Common myeloid progenitor, CD34-positive (primary cell): ENCODE data around the gene HUWE1.
A peak's percentile ranks its signal among the peaks of the same experiment; 100 is the strongest.

ENCODE experiments used
- CTCF ChIA-PET: fragments of 350-600 bp; sonication (Branson Sonifier 250); formaldehyde crosslinking; loops from one replicate; lab custom pipeline; 2021; ENCODE audit warnings: antibody characterized with exemption; lab: Charles Lee
- POLR2A ChIA-PET: fragments of 350-600 bp; sonication (Branson Sonifier 250); formaldehyde crosslinking; loops from one replicate; lab custom pipeline; 2021; ENCODE audit warnings: antibody characterized with exemption; lab: Charles Lee
- DNase-seq, 3 donors: peaks; one replicate each; pipeline versions ENCODE4 v3.0.0 to v3.0.0-alpha.2; 2013
- H3K27ac ChIP-seq, 2 experiments: 1 replicate in 1 of 2; 2 replicates in 1 of 2; pipeline ENCODE4 v1.7.0; 2013; ENCODE audit warnings: inconsistent platforms in 2 of 2, low read length in 2 of 2, mild to moderate bottlenecking in 2 of 2, low read depth in 1 of 2, moderate library complexity in 1 of 2; ENCODE audit not compliant: severe bottlenecking in 2 of 2, insufficient read depth in 1 of 2, poor library complexity in 1 of 2
- H3K27me3 ChIP-seq, 5 experiments: replicated peaks in 2 of 5; 1 replicate in 3 of 5; 2 replicates in 2 of 5; pipeline versions ENCODE4 v1.6.1 to v1.7.0; 2013; ENCODE audit warnings: low read length in 4 of 5, mild to moderate bottlenecking in 2 of 5, moderate library complexity in 2 of 5, inconsistent platforms in 1 of 5; ENCODE audit not compliant: insufficient read depth in 5 of 5, control insufficient read depth in 4 of 5
- H3K36me3 ChIP-seq, 4 experiments: 1 replicate in 2 of 4; 2 replicates in 2 of 4; pipeline versions ENCODE4 v1.6.1 to v1.7.0; 2013; ENCODE audit warnings: low read length in 3 of 4, control low read depth in 1 of 4, mild to moderate bottlenecking in 1 of 4; ENCODE audit not compliant: control insufficient read depth in 4 of 4, insufficient read depth in 4 of 4
- H3K4me1 ChIP-seq, 4 experiments: 1 replicate in 3 of 4; 2 replicates in 1 of 4; pipeline versions ENCODE4 v1.6.1 to v1.7.1; 2013; ENCODE audit warnings: low read length in 3 of 4, mild to moderate bottlenecking in 3 of 4, control low read depth in 1 of 4, inconsistent platforms in 1 of 4, moderate library complexity in 1 of 4; ENCODE audit not compliant: control insufficient read depth in 4 of 4, insufficient read depth in 4 of 4; ENCODE audit errors: control extremely low read depth in 1 of 4
- H3K4me3 ChIP-seq, 7 experiments: 1 replicate in 4 of 7; 2 replicates in 3 of 7; pipeline versions ENCODE4 v1.5.1 to v1.7.0; 2013; ENCODE audit warnings: mild to moderate bottlenecking in 7 of 7, low read length in 6 of 7, moderate library complexity in 6 of 7, inconsistent platforms in 2 of 7, low read depth in 2 of 7, control low read depth in 1 of 7; ENCODE audit not compliant: insufficient read depth in 4 of 7, control insufficient read depth in 1 of 7; ENCODE audit errors: extremely low read depth in 1 of 7
- H3K9me3 ChIP-seq, 5 experiments: 1 replicate in 4 of 5; 2 replicates in 1 of 5; pipeline versions ENCODE4 v1.6.1 to v1.7.1; 2013; ENCODE audit warnings: low read length in 4 of 5, mild to moderate bottlenecking in 2 of 5, inconsistent platforms in 1 of 5, low read depth in 1 of 5, moderate library complexity in 1 of 5; ENCODE audit not compliant: control insufficient read depth in 4 of 5, insufficient read depth in 2 of 5; ENCODE audit errors: control extremely low read depth in 1 of 5
- WGBS: methylation state at CpG from one replicate; pipeline ENCODE4 v1.1.5; 2013; ENCODE audit not compliant: insufficient coverage; 5-methylcytosine and 5-hydroxymethylcytosine counted together

Gene HUWE1

DNA sequence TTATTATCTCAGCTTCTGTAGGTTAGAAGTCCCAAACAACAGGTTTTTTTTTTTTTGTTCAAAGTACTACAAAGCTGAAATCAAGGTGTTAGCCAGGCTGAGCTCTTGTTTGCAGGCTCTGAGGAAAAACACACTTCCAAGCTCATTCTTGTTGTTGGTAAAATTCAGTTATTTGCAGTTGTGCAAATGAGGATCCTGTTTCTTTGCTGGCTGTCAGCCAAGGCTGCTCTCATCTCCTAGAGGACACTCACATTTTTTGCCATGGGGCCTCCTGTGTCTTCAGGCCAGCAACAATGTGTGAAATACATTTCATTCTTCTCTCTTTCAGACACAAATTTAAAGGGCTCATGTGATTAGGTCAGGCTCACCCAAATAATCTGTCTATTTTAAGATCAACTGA, 192.1 kb downstream of the HUWE1 start:
- Histone ChIP-seq H3K9me3 (no peaks in the 10 kb centered on the region), H3K4me1 (peaks cover 0 to 10% (median 8%) of the 10 kb centered on the region in 4 experiments), H3K4me3 (no peak overlapping the region), H3K36me3 (no peaks in the 10 kb centered on the region), H3K27ac (no peak overlapping the region), H3K27me3 (peaks cover 0 to 11% (median 0%) of the 10 kb centered on the region in 5 experiments)
- peak; percentile 8 to 51 (median 46) for DNase-seq
- CTCF ChIA-PET = interaction anchor here (0.8 to 1.1 kb wide), 2 partner anchors 12 to 180 kb away, joined by 3 read pairs; no protein-coding TSS in a partner anchor
- POLR2A ChIA-PET = no interaction called here

DNA sequence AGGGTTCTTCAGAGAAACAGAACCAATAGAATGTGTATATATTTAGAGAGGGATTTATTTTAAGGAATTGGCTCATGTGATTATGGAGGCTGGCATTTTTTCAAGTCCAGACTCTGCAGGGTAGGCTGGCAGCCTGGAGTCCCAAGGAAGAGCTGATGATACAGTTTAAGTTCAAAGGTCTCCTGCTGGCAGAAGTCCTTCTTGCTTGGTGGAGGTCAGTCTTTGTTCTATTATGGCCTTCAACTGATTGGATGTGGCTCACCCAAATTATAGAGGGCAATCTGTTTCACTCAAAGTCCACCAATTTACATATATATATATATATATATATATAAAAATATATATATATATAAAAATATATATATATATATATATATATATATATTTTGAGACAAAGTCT, 200.2 kb downstream of the HUWE1 start:
- CTCF ChIA-PET = no interaction called here
- POLR2A ChIA-PET = interaction anchor here (0.6 kb wide), 1 partner anchor 261 kb away, joined by 3 read pairs; no protein-coding TSS in a partner anchor
- H3K9me3 ChIP-seq = no peaks in the 10 kb centered on the region
- no peak overlapping the region for H3K27ac ChIP-seq
- no peaks in the 10 kb centered on the region for H3K36me3 ChIP-seq
- no peak for DNase-seq
- peaks cover 0 to 3% (median 0%) of the 10 kb centered on the region in 4 experiments for H3K4me1 ChIP-seq
- peaks cover 0 to 6% (median 0%) of the 10 kb centered on the region in 5 experiments for H3K27me3 ChIP-seq
- H3K4me3 ChIP-seq = no peak overlapping the region

DNA sequence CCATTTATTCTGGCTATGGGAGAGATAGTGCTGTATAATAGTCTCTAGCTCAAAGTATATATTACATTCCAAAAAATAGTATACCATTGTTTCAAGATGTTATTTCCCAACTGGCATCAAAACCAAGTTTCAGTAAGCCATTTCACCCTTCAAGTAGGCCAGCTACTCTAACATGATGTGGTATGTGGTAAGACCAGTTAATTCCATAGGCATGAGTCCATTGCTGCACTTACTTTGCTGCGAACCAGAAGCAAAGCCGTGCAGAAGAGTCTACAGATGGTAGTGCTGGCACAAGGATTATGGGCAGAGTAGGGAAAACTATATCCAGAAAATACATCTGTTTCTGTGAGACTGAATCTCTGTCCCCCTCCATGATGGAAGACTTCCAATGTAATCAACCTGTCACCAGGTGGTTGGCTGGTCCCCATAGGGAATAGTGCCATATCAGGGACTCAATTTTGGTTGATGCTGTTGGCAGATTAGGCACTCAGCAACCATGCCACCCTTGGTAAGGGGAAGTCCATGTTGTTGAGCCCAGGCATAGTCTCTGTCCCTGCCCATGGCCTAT, 202.6 kb downstream of the HUWE1 start:
- H3K36me3 ChIP-seq = no peaks in the 10 kb centered on the region
- H3K4me3 ChIP-seq = no peak overlapping the region
- ChIA-PET POLR2A (no interaction called here), CTCF (interaction anchor here (1.1 to 4.5 kb wide), 4 partner anchors 8 to 193 kb away, joined by 3 to 33 read pairs (median 4); no protein-coding TSS in a partner anchor)
- no peak for DNase-seq
- peaks cover 0 to 3% (median 0%) of the 10 kb centered on the region in 4 experiments for H3K4me1 ChIP-seq
- no peaks in the 10 kb centered on the region for H3K9me3 ChIP-seq
- H3K27ac ChIP-seq = no peak overlapping the region
- WGBS = 100% methylated on average over 2 of the region's 2 CpGs
- H3K27me3 ChIP-seq = peaks cover 0 to 6% (median 0%) of the 10 kb centered on the region in 5 experiments

DNA sequence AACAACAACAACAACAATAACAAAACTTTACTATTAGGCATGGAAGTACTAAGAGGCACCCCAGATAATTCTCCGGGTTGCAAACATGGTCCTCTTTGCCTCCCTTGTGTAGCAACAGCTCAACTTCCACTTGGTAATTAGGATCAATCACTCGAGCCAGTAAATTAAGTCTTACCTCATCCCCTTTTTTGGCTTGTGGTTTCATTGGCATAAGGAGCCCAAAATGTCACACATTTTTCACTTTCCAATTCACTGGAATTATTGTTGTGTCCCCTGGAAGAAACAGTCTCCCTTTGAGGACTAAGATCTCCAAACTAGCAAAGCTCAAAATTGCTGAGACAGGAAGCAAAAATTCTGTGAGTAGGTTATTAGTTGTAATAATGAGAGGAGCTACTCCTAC, 203.1 kb downstream of the HUWE1 start:
- Histone ChIP-seq H3K27me3 (peaks cover 0 to 6% (median 0%) of the 10 kb centered on the region in 5 experiments), H3K4me1 (peaks cover 0 to 3% (median 0%) of the 10 kb centered on the region in 4 experiments), H3K27ac (no peak overlapping the region), H3K36me3 (no peaks in the 10 kb centered on the region), H3K9me3 (no peaks in the 10 kb centered on the region), H3K4me3 (no peak overlapping the region)
- WGBS = 94% methylated on average over 2 of the region's 2 CpGs
- CTCF ChIA-PET = interaction anchor here (1.1 to 4.5 kb wide), 6 partner anchors 9 to 231 kb away, joined by 3 to 33 read pairs (median 4); no protein-coding TSS in a partner anchor
- POLR2A ChIA-PET = no interaction called here
- DNase-seq = no peak
